ENCODE data around the gene RFT1.

GRCh38 chr3:53126601-53127000 is 3.6 kb downstream of the RFT1 start:
- no peak for TF ChIP-seq CTCF (conservative IDR thresholded peaks at IDR 0.05 in 1 of 2, IDR thresholded peaks at IDR 0.05 in 1 of 2; ENCODE audit: low read depth in 1 of 2, low read length in 2 of 2)
- no peak for TF ChIP-seq EZH2 (IDR thresholded peaks at IDR 0.05; ENCODE audit: low read length, missing control alignments)

All from fibroblast of lung (primary cell).